ENCODE measurements around the gene MARCO. TPM values are rescaled to one million over a fixed set of nuclear protein-coding genes. Genes with fewer than 3 reads are reported as not detected.

Gene MARCO
- total RNA-seq, 1 experiment from 2014 or later: 0.54 TPM

DNA sequence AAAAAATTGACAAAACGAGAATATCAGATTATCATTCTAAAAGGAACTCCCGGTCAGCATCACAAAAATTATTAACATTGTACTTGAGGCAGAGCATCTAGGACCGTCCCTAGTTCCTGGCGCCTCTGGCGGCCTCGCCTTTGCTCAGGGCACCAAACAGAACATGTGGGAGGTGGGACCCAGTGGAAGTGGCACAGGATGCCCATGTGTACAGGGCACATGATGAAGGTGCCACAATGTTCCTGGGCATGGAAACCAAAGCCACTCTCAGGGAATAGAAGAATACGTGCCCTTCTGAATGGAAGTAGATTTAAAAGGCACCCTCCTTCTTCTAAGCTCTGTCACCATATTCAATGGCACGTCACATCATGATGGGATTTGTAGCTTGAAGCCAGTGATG is 30.1 kb upstream of the MARCO start:
- Histone ChIP-seq H3K27ac (ENCODE audit: low read depth, low read length) (no peak overlapping the region), H3K9me2 (ENCODE audit: insufficient read depth) (no peaks in the 10 kb centered on the region), H3K27me3 (ENCODE audit: insufficient read depth, low read length) (no peaks in the 10 kb centered on the region), H3K9ac (ENCODE audit: low read length) (no peak overlapping the region), H3K36me3 (ENCODE audit: control insufficient read depth in 1 of 2, insufficient read depth in 2 of 2, low read length in 2 of 2) (no peaks in the 10 kb centered on the region), H3K4me3 (replicated peaks in 1 of 2; ENCODE audit: low read depth in 1 of 2, low read length in 2 of 2) (no peak overlapping the region), H4K20me1 (ENCODE audit: insufficient read depth) (no peaks in the 10 kb centered on the region), H3K4me2 (ENCODE audit: low read length) (no peak overlapping the region), H3K9me3 (ENCODE audit: control insufficient read depth in 1 of 2, insufficient read depth in 1 of 2, low read depth in 1 of 2, low read length in 2 of 2) (no peaks in the 10 kb centered on the region), H2AFZ (ENCODE audit: low read depth, low read length, poor library complexity, severe bottlenecking) (no peak overlapping the region), H3K79me2 (ENCODE audit: insufficient read depth, low read length) (no peaks in the 10 kb centered on the region), H3K4me1 (ENCODE audit: control insufficient read depth in 1 of 2, insufficient read depth in 2 of 2, low read length in 2 of 2) (peaks cover 0 to 10% of the 10 kb centered on the region in 2 experiments; a peak in 1 of 4 replicates)
- intact Hi-C loops (cut with micrococcal nuclease): no loop called here
- ChIA-PET POLR2A (no interaction called here), RAD21 (ENCODE audit: low non-redundant PET in 1 of 2, low total read pairs in 2 of 2, uncharacterized antibody in 2 of 2, unreplicated experiment in 2 of 2) (no interaction called here), CTCF (no interaction called here)
- ATAC-seq (no peak), DNase-seq (ENCODE audit: low read depth, low spot score) (no peak)
- BruUV-seq (replicated peaks): no TSS peak
- TF ChIP-seq TCF7L2 (IDR thresholded peaks at IDR 0.05; ENCODE audit: borderline replicate concordance, extremely low read depth, insufficient read depth, insufficient read length) (no peak), EGR1 (IDR thresholded peaks at IDR 0.05; ENCODE audit: low read depth) (no peak), CTCF (IDR thresholded peaks at IDR 0.05 in 2 of 3, conservative IDR thresholded peaks at IDR 0.05 in 1 of 3; ENCODE audit: borderline replicate concordance in 1 of 3, insufficient read depth in 1 of 3, low read depth in 2 of 3, low read length in 2 of 3) (no peak), RAD21 (IDR thresholded peaks at IDR 0.05; ENCODE audit: low read depth) (no peak), ELF1 (IDR thresholded peaks at IDR 0.05; ENCODE audit: borderline replicate concordance, low read depth) (no peak), ZNF274 (IDR thresholded peaks at IDR 0.05; ENCODE audit: low read depth, low read length) (no peak), CEBPB (IDR thresholded peaks at IDR 0.05; ENCODE audit: low read depth) (no peak), MAX (IDR thresholded peaks at IDR 0.05) (no peak), ZFX (IDR thresholded peaks at IDR 0.05) (no peak), POLR2AphosphoS5 (IDR thresholded peaks at IDR 0.05; ENCODE audit: low read depth, low read length) (no peak), POLR2A (IDR thresholded peaks at IDR 0.05; ENCODE audit: borderline replicate concordance, extremely low read depth, insufficient read depth, insufficient read length) (no peak), SRF (IDR thresholded peaks at IDR 0.05; ENCODE audit: low read depth) (no peak), REST (IDR thresholded peaks at IDR 0.05; ENCODE audit: low read depth) (no peak), FOSL1 (IDR thresholded peaks at IDR 0.05; ENCODE audit: low read depth) (no peak), CBX3 (IDR thresholded peaks at IDR 0.05; ENCODE audit: low read depth) (no peak), SIN3A (IDR thresholded peaks at IDR 0.05; ENCODE audit: low read depth) (no peak), SP1 (IDR thresholded peaks at IDR 0.05; ENCODE audit: low read depth) (no peak)
- TF ChIP-seq, protein P1, sequence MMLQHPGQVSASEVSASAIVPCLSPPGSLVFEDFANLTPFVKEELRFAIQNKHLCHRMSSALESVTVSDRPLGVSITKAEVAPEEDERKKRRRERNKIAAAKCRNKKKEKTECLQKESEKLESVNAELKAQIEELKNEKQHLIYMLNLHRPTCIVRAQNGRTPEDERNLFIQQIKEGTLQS (IDR thresholded peaks at IDR 0.05): no peak

Measured in HCT116 (cell line).